ENCODE results near the gene PPARA. TPM values are rescaled to one million over a fixed set of nuclear protein-coding genes. Genes with fewer than 3 reads are reported as not detected.

PPARA gene
- total RNA-seq, 1 experiment from 2014 or later = 14.5 TPM

GRCh38 chr22:46179748-46180147 lies 29.4 kb downstream of the PPARA start:
- DNase-seq (ENCODE audit: low read depth, low spot score) = no peak
- POLR2A ChIA-PET = no interaction called here
- H3K9me3 ChIP-seq (ENCODE audit: control insufficient read depth in 1 of 2, insufficient read depth in 1 of 2, low read depth in 1 of 2, low read length in 2 of 2) = no peaks in the 10 kb centered on the region

More at GRCh38 chr22:46179748-46180147, 29.4 kb downstream of the PPARA start:
- H3K36me3 ChIP-seq (ENCODE audit: control insufficient read depth in 1 of 2, insufficient read depth in 2 of 2, low read length in 2 of 2) = peaks cover 0 to 4% of the 10 kb centered on the region in 2 experiments; a peak in 1 of 4 replicates
- no TSS peak for BruUV-seq (replicated peaks)
- H4K20me1 ChIP-seq (ENCODE audit: insufficient read depth) = no peaks in the 10 kb centered on the region
- no peak overlapping the region for H2AFZ ChIP-seq (ENCODE audit: low read depth, low read length, poor library complexity, severe bottlenecking)
- H3K27me3 ChIP-seq (ENCODE audit: insufficient read depth, low read length) = no peaks in the 10 kb centered on the region
- H3K4me2 ChIP-seq (ENCODE audit: low read length) = no peak overlapping the region
- H3K9me2 ChIP-seq (ENCODE audit: insufficient read depth) = no peaks in the 10 kb centered on the region
- H3K4me1 ChIP-seq (ENCODE audit: control insufficient read depth in 1 of 2, insufficient read depth in 2 of 2, low read length in 2 of 2) = no peaks in the 10 kb centered on the region
- RAD21 ChIA-PET (ENCODE audit: low non-redundant PET in 1 of 2, low total read pairs in 2 of 2, uncharacterized antibody in 2 of 2, unreplicated experiment in 2 of 2) = no interaction called here
- no peak overlapping the region for H3K9ac ChIP-seq (ENCODE audit: low read length)
- no peak for ATAC-seq
- H3K4me3 ChIP-seq (replicated peaks in 1 of 2; ENCODE audit: low read depth in 1 of 2, low read length in 2 of 2) = no peak overlapping the region
- no peak overlapping the region for H3K27ac ChIP-seq (ENCODE audit: low read depth, low read length)
- intact Hi-C loops (cut with micrococcal nuclease) = no loop called here
- H3K79me2 ChIP-seq (ENCODE audit: insufficient read depth, low read length) = no peaks in the 10 kb centered on the region
- CTCF ChIA-PET = no interaction called here
- TF ChIP-seq, protein P1, sequence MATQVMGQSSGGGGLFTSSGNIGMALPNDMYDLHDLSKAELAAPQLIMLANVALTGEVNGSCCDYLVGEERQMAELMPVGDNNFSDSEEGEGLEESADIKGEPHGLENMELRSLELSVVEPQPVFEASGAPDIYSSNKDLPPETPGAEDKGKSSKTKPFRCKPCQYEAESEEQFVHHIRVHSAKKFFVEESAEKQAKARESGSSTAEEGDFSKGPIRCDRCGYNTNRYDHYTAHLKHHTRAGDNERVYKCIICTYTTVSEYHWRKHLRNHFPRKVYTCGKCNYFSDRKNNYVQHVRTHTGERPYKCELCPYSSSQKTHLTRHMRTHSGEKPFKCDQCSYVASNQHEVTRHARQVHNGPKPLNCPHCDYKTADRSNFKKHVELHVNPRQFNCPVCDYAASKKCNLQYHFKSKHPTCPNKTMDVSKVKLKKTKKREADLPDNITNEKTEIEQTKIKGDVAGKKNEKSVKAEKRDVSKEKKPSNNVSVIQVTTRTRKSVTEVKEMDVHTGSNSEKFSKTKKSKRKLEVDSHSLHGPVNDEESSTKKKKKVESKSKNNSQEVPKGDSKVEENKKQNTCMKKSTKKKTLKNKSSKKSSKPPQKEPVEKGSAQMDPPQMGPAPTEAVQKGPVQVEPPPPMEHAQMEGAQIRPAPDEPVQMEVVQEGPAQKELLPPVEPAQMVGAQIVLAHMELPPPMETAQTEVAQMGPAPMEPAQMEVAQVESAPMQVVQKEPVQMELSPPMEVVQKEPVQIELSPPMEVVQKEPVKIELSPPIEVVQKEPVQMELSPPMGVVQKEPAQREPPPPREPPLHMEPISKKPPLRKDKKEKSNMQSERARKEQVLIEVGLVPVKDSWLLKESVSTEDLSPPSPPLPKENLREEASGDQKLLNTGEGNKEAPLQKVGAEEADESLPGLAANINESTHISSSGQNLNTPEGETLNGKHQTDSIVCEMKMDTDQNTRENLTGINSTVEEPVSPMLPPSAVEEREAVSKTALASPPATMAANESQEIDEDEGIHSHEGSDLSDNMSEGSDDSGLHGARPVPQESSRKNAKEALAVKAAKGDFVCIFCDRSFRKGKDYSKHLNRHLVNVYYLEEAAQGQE (IDR thresholded peaks at IDR 0.05; ENCODE audit: low read depth) = no peak
- TF ChIP-seq, protein P2, sequence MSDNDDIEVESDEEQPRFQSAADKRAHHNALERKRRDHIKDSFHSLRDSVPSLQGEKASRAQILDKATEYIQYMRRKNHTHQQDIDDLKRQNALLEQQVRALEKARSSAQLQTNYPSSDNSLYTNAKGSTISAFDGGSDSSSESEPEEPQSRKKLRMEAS (IDR thresholded peaks at IDR 0.05) = no peak
- no peak for TF ChIP-seq SP1 (IDR thresholded peaks at IDR 0.05; ENCODE audit: low read depth)
- TF ChIP-seq EZH2phosphoT487 (IDR thresholded peaks at IDR 0.05; ENCODE audit: borderline replicate concordance) = no peak
- TF ChIP-seq, protein P3, sequence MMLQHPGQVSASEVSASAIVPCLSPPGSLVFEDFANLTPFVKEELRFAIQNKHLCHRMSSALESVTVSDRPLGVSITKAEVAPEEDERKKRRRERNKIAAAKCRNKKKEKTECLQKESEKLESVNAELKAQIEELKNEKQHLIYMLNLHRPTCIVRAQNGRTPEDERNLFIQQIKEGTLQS (IDR thresholded peaks at IDR 0.05) = no peak
- no peak for TF ChIP-seq EZH2 (IDR thresholded peaks at IDR 0.05)
- no peak for TF ChIP-seq EGR1 (IDR thresholded peaks at IDR 0.05; ENCODE audit: low read depth)
- TF ChIP-seq RAD21 (IDR thresholded peaks at IDR 0.05; ENCODE audit: low read depth) = no peak
- TF ChIP-seq SRF (IDR thresholded peaks at IDR 0.05; ENCODE audit: low read depth) = no peak
- TF ChIP-seq POLR2AphosphoS5 (IDR thresholded peaks at IDR 0.05; ENCODE audit: low read depth, low read length) = no peak
- no peak for TF ChIP-seq YY1 (IDR thresholded peaks at IDR 0.05; ENCODE audit: extremely low read depth, insufficient replicate concordance, low read depth, low read length)
- TF ChIP-seq, protein P4, sequence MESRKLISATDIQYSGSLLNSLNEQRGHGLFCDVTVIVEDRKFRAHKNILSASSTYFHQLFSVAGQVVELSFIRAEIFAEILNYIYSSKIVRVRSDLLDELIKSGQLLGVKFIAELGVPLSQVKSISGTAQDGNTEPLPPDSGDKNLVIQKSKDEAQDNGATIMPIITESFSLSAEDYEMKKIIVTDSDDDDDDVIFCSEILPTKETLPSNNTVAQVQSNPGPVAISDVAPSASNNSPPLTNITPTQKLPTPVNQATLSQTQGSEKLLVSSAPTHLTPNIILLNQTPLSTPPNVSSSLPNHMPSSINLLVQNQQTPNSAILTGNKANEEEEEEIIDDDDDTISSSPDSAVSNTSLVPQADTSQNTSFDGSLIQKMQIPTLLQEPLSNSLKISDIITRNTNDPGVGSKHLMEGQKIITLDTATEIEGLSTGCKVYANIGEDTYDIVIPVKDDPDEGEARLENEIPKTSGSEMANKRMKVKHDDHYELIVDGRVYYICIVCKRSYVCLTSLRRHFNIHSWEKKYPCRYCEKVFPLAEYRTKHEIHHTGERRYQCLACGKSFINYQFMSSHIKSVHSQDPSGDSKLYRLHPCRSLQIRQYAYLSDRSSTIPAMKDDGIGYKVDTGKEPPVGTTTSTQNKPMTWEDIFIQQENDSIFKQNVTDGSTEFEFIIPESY (IDR thresholded peaks at IDR 0.05; ENCODE audit: extremely low read depth, insufficient replicate concordance, low read length) = no peak
- TF ChIP-seq TCF7L2 (IDR thresholded peaks at IDR 0.05; ENCODE audit: borderline replicate concordance, extremely low read depth, insufficient read depth, insufficient read length) = no peak
- no peak for TF ChIP-seq ZFX (IDR thresholded peaks at IDR 0.05)
- TF ChIP-seq FOSL1 (IDR thresholded peaks at IDR 0.05; ENCODE audit: low read depth) = no peak
- no peak for TF ChIP-seq SIN3A (IDR thresholded peaks at IDR 0.05; ENCODE audit: low read depth)
- no peak for TF ChIP-seq CBX3 (IDR thresholded peaks at IDR 0.05; ENCODE audit: low read depth)
- TF ChIP-seq ZNF274 (IDR thresholded peaks at IDR 0.05; ENCODE audit: low read depth, low read length) = no peak
- TF ChIP-seq CTCF (IDR thresholded peaks at IDR 0.05 in 2 of 3, conservative IDR thresholded peaks at IDR 0.05 in 1 of 3; ENCODE audit: borderline replicate concordance in 1 of 3, insufficient read depth in 1 of 3, low read depth in 2 of 3, low read length in 2 of 3) = no peak
